NK-92 (cell line): ENCODE results near the gene STARD13.

Experiments
- DNase-seq: peaks from one replicate; lab custom pipeline; 2025; ENCODE audit not compliant: unreplicated experiment; lab: John Stamatoyannopoulos, UW

STARD13 gene, protein sequence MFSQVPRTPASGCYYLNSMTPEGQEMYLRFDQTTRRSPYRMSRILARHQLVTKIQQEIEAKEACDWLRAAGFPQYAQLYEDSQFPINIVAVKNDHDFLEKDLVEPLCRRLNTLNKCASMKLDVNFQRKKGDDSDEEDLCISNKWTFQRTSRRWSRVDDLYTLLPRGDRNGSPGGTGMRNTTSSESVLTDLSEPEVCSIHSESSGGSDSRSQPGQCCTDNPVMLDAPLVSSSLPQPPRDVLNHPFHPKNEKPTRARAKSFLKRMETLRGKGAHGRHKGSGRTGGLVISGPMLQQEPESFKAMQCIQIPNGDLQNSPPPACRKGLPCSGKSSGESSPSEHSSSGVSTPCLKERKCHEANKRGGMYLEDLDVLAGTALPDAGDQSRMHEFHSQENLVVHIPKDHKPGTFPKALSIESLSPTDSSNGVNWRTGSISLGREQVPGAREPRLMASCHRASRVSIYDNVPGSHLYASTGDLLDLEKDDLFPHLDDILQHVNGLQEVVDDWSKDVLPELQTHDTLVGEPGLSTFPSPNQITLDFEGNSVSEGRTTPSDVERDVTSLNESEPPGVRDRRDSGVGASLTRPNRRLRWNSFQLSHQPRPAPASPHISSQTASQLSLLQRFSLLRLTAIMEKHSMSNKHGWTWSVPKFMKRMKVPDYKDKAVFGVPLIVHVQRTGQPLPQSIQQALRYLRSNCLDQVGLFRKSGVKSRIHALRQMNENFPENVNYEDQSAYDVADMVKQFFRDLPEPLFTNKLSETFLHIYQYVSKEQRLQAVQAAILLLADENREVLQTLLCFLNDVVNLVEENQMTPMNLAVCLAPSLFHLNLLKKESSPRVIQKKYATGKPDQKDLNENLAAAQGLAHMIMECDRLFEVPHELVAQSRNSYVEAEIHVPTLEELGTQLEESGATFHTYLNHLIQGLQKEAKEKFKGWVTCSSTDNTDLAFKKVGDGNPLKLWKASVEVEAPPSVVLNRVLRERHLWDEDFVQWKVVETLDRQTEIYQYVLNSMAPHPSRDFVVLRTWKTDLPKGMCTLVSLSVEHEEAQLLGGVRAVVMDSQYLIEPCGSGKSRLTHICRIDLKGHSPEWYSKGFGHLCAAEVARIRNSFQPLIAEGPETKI

DNA sequence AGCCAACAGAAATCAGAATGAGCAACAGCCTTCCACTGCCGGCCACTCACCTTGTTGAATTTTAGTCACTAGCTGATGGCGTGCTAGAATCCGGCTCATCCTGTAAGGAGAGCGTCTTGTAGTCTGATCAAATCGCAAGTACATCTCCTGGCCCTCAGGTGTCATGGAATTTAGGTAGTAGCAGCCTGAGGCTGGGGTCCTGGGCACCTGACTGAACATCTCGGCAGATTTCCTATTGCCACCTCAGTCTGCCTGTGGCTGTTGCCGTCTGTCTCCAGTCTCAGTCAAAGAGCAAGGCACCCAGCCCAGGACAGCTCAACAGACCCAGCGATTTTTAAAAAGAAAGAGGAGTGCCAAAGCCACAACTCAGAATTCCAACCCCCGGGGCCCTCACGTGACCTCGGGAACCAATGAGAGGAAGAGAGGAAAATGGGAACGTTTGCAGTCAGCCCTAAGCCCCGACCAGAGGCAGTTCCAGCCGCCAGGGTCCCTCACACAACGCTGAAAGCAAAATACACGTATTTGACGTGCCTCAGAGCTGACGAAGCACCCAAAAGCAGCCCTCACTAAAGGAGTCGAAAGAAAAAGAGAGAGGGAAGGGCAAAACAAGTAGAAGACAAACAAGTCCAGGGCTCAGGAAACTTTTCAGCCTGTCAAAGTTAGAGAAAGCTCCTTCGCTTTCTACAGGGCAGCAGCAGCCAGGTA, at the start of gene STARD13:
TSS of gene STARD13 (minus strand) at position 336 of the 705 bp plus-strand sequence. CDS start at position 219, 117 bp downstream.
- no peak for DNase-seq

DNA sequence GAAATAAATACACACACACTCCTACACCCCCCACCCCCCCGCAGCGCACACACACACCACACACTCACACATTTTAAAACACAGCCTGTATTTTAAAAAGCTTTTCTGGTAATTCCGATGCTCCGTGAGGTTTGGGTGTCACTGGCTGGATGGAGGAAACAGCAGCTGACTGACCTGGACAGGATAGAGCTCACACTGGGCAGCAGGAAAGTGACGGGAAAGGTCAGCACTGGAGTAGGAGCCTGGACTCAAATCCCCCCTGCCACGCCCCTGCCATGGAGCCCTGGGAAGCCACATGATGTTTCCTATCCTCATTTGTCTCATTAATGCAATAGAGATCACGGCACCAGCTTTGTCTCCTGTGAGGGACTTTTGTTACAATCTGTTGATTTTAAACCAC, 49.3 kb upstream of the STARD13 start:
- no peak for DNase-seq

DNA sequence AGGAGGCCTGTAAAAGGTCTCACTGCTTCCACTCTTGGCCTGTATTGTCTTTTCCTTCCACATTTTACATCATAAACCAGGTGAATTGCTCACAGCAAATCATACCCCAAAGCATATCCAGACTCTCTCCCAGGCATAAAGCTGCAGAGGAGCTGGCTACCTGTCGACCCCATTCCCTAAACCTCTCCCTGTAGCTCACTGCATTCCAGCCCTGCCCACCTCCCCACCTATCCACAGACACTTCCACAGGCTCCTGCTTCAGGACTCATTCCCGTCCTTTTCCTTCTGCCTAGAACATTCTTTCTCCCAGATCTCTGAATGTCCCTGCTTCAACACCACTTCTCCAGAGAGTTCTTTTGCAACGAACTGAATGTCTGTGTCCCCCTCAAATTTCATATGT, 46.4 kb upstream of the STARD13 start:
- DNase-seq, result no peak

DNA sequence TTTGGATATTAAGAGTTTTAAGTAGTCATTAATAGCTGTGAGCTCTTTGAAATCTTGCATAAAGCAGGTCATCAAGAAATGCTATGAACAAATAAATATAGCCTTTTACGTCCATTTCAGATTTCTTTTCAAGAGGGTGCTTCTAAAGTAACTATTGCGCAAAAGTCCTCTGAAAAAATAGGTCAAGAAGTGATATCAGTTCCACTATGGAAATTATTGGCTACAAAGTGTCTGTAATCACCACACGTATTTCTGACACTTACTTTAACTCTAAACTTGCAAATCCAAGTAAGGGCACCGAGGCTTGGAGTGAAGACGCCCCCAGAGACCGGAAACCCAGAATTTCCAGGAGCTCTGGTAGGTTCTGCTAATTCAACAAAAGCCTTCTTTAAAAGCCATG, 44.9 kb upstream of the STARD13 start:
- no peak for DNase-seq

DNA sequence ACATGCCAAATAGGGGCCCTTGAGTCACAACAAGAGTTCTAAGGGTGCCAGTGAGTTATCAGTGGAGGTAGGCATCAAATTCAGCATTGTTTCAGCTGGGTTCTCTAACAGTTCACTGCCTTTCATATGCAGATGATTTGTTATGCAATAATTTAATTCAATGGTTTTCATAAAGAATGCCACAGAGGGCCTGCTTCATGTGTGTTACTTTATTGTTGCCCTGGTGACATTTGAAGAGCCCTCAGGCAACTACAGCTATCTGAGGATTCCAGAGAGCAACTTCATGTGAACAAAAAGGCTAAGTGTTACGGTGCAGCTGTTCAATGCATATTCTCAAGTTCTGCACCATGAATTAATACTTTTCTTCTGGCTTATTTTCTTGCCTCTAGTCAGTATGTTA, 43.1 kb upstream of the STARD13 start:
- DNase-seq, result no peak

DNA sequence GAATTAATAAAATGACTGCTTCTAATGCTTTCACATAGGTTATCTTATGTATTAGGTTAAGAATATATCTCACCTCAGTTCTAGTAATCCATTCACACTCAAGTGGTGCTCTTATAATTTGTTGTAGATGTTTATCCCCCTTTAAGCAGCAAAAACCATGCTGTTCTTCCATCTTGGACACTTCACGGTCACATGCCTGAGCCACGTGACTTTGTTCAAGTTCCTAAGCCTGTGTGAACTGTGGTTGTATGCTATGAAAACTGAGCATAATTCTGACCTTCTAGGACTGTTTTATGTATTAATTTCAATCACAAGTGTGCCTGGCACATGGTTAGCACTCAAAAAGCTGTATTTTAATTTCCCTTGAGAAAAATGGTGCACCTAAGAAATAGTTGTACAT, 41.2 kb upstream of the STARD13 start:
- DNase-seq, result no peak

DNA sequence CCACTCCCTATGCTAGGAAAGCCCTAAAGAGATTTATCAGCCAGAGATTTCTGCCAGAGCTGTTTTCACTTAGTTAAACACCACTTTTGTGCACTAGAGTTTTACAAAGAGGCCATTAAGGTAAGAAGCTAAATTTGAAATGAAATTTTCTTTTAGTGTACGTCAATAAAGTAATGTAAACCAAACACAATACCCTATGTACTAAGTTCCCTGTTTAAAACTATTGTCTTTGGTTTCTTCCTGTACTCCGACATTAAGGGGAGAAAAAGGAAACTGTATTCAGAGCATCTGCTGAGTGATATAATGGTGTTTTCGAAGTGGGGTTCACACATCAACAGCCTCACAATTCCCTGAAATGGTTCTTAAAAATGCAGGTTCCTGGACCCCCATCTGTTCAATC, 40.7 kb upstream of the STARD13 start:
- DNase-seq, result no peak

DNA sequence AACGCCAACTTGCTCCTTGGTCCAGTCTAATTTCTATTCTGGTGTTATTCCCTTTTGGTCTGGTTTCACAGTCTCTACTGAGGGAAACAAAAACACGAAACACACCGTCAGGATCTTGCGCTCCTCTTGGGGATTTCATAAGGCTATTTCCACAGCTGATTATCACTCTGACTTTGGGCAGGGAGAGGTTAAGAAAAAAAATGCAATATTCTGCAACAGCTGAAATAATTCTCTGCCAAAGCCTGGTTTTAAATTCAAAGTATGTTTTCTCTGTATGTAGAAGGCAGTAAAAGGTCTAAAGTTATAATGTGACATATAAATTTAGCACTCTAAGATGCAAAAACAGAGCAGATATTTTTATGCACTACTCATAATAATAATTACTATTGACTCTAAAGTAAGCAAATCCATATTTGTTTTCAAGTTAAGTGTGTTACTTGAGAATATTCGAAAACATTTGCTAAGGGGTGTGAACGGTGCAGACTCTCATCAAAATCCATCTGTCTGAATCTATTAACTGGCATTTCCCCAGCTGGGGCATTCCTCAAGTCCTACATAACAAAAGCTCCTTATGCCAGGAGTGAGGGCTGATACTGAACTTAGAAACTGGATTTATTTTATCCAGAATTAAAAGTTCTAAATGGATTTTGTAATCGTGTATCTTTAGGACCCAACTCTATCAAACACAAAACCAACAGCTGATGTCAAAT, 38.4 kb upstream of the STARD13 start:
- no peak for DNase-seq

DNA sequence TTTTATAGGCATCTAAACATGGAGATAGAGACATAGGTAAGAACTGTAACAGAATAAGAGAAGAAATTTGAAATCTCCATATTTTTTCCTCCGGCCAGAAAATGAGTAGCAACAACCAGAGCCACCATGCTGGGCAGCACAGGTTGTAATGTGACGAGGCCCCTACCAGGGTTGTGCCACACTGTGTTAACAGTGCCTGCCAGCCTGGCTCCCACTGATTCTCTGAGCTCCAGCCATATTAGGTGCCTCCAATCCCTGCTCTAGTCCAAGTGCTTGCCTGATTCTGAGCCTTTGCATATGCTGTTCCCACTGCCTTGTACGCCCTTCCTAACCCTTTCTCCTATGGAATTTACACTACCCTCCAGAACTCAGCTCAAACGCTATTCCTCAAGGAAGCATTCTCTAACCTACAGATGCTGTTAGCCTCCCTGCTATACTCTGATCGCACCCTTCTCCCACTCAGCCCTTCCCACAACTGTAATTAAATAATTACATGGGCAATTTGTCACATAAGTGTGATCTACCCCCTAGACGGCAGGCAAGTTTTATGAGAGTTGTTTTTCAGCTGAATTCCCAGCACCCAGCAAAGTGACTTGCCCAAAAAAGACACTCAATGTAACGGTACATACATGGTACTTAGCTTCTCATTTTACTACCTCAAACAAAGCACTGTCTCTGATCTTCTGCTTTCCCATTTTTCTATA, 37.6 kb upstream of the STARD13 start:
- no peak for DNase-seq

DNA sequence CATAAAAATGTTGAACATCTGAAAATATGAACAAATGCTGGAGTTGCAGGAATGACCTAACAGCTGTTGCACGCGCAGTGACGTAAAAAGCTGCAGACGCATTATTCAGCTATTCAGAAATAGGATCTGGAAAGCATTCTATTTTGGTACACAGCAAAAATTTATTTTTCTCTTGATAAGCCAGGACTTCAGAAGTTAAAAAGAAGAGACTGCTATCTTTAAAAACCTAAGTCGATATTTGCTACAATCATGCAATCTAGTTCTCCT, 36.9 kb upstream of the STARD13 start:
- no peak for DNase-seq

DNA sequence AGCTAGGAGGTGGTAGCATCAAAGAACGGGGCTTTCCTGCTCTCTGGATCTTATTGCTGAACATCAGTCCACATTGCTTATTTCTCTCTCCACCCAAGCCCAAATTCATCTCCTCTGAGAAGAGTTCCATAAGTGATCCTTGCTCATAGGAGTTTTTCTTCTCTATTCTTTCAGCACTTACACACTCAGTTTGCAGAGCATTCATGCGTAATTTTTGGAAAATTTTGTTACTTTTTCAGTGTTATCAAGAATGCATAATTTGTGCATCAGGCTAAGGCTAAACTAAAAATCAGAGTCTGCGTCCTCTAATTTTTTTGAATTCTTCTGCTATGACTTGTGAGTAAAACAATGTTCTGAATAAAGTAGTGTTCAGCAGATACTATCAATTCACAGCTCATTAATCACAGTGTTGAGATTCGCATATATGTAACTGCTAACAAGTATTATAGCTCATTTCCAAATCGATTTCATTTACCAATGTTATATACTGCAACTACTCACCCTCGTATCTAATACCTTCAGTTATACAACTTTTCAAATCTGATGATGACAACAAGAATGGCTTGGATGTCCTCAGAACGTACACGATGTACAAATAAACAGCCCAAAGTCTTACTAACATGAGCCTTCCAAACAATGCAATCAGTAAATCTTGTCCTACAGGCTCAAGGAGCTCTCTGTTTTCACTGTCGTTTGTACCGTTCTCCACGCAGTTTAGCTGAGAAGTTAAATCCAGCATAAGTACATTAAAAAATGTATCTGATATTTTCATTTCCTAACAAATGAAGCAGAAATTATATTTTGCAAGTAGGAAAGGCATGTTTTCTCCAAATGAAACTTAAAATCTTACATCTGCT, 36.4 kb upstream of the STARD13 start:
- no peak for DNase-seq

DNA sequence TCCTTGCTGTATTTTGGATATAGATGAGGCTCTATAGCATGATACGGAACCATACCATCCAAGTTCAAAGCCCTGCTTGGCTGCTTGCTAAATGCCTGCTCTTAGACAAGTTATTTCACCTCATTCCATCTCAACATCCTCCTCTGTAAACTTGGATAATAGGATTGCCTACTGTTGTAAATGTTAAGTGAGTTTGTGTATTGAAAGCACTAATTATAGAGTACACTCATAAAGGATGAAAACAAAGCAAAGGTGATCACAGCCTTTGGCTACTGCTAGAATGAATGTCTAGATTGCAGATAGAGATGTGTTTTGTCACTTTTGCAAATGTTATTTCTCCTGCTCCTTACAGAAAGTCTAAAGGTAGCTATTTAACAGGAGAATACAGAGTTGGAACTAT, 34.3 kb upstream of the STARD13 start:
- no peak for DNase-seq

DNA sequence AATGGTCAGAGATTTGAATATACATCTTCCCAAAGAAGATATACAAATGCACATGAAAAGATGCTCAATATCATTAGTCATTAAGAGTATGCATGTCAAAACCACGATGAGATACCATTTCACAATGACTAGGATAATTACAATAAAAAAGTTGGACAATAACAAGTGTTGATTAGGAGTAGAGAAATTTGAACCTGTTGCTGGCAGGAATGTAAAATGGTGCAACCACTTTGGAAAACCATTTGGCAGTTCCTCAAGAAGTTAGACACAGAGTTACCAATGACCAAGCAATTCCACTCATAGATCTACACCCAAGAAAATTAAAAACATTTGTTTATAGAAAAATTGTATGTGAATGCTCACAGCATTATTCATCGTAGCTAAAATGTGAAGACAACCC, 33.2 kb upstream of the STARD13 start:
- DNase-seq, result no peak

DNA sequence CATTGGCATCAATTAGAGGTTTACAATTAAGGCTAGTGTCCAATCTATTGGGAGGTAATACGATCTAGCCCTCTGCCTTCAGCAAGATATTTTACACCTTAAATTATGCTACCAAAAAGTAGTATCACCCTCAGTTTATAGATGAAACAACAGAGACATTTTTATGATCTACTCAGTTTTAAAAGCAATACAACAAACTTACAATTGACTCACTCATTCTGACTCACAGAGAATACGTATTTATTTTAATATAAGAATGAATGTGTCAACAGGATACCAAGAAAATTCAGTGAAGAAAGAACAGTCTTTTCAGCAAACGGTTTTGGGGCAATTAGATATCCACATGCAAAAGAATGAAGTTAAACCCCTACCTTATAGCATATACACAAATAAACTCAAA, 32.5 kb upstream of the STARD13 start:
- DNase-seq, result no peak

DNA sequence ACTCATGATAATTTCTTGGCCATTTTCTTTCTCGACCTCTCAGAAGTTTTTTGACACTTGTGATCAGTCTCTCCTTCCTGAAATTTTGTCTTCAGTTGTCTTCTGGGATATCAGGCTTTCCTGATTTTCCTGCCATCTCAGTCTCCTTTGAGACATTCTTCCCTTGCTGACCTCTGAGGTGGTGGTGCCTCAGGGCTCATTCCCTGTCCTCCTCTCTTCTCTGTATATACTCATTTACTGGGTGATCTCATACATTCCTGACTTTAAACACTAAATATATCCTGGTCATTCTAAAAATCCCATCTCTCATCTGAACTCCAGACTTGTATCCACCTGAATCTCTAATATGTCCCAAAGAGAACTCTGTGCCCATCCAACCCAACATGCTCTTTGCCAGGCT, 31.3 kb upstream of the STARD13 start:
- DNase-seq, result no peak

DNA sequence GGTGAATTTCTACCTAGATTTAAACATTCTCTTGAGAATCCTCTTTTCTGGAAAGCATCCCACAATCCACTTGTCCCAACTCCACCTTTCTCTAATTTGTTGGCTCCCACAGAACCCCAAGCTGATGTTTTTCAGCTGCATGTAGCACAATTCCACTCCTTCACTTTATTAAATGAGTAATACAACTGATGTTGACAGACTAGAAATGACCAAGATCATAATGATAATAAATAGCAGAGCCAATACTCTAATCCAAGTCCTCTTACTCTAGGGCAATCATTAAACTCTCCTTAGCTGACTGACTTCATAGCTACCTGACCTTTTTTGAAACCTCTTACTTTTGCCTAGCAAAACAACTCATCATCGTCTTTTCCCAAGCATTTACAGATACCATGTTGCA, 27.9 kb upstream of the STARD13 start:
- DNase-seq, result no peak

DNA sequence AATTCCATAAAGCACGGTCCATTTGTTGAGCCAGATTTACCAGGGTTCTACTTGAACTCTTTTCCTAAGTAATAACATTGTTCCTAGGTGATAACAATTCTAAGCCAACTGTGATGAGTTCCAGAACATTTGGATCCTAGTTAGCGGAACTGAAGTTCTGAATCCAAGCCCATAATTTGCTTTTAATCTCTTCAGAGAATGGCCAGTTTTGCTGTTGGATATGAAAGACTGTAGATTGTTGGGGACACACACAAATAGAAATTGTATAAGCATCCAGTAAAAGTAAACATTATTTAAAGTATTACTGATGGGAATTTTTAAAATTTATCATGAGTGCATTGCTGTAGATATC, 27.3 kb upstream of the STARD13 start:
- DNase-seq, result no peak

DNA sequence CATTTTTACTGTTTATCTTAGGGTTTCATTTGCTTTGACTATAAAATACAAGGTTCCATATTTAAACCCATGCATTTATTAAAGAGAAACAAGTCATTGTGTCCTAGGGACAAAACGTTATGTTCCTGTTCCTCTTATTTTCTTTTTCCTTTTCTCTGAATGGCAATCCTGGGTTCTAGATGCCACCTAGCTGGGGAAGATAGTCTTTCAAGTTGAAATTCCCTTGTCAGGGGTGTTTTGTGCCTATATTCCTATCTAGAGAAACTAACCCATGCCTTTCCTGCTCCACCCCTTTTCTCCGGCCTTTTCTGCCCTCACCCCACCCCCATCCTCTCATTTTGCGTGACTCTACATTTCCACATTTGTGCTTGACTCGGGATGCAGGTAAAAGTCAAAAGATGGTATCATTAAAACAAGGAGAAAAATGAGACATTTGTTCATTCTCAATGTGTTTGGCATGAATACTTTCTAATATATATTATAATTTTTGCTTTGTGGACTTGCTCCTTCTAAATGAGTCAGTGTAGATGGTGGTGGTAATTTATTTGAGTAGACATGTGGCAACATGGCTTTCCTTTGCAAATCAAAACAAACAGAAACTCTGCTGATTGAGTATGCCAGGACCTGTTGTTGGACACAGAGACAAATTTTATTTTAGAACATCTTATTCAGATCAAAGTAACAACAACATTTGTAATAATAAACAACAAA, 26.8 kb upstream of the STARD13 start:
- DNase-seq, result no peak

DNA sequence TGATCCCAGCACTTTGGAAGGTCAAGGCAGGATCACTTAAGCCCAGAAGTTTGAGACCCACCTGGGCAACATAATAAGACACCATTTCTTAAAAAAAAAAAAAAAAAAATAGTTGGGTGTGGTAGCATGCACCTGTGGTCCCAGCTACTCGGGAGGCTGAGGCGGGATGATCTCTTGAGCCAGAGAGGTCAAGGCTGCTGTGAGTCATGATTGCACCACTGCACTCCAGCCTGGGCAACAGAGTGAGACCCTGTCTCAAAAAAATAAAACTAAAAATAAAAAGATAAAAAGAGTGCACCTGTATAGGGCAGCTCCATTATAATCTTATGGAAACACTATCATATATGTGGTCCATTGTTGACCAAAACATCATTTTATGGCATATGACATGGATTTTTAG, 25.5 kb upstream of the STARD13 start:
- DNase-seq, result no peak
